D341Med (cell line): ENCODE measurements around the gene PNLIPRP1.

Experiments used
- DNase-seq: peaks from one replicate; pipeline ENCODE4 v3.0.0; 2012; ENCODE audit warnings: low spot score

PNLIPRP1 gene

DNA sequence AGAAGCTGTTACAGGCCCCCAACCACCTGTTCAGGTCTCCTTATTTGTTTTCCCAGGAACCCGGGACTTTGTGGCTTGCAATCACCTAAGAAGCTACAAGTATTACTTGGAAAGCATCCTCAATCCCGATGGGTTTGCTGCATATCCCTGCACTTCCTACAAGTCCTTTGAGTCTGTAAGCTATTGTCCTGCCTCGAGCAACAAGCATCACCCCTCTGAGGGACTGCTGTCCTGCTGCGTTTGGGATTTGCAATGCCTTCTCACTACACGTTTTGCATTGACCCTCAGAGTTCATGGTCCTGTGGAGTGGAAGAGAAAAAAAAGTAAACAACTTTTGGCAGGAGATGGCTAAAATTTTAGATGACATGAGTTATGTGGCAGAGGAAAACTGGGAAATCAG, 9.2 kb downstream of the PNLIPRP1 start:
- DNase-seq: no peak

DNA sequence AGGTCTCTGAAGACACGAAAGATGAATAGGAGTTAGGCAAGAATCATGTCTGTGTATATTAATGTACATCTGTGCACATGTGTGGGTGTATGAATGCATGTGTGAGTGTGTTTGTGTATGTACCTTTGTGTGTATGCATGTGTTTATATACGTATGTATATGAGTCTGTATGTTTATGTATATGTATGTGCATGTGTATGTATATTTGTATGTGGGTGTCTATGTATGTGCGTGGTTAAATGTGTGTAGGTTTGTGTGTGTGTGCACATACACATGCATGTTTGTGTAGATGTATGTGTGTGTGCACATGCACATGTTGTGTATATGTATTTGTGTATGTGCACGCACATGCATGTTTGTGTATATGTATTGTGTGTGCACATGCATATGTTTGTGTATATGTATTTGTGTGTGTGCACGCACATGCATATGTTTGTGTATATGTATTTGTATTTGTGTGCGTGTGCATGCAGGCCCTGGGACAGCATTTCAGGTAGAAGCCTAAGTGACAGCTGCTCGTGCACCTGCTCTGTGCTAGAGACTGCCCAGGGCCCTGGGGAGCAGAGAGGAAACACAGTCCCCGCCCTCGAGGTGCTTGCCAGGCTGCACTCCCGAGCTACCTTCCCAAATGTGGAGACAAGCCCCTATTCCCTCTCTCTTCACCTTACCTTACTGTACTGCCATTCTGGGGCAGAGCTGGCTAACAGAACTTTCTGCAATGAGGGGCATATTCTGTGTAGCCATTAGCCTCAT, 12.1 kb downstream of the PNLIPRP1 start:
- no peak for DNase-seq

DNA sequence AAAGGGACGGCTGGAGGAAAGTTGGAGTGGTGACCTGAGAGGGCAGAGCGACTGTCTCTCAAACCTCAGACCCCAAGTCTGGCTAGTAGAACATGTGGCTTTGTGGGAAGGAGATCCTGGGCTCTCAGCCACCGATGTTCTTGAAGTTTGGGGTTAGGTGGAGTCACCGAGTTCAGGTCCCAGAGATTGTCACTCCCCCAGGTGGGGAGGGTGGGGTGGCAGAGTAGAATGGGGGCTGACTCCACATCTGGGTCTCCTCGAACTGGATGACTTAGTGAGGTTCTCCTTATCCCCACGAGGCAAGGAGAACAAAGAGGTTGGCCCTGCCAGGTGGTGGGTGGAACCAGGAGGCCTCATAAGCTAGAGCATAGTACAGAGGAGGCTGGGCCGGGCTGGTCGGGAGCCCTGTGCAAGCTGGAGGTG, 15.3 kb downstream of the PNLIPRP1 start:
- DNase-seq: no peak

DNA sequence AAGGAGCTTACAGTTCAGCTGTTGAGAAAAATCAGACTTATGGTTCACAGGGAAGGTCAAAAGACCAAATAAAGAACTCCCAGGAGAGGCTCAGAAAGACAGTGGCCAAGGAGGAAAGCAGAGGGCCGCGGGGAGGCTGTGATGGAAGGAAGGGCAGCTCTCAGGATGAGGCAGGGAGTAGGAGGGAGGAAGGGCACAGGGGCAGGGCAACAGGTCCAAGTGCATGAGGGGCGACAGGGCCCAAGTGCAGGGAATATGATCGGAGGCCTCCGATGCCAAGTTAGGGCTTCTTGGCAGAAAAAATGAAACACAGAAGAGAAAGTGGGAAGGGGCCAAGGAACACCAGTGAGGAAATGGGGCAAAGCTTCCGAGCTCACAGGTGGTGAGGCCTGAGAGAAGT, 16.6 kb downstream of the PNLIPRP1 start:
- DNase-seq: no peak

DNA sequence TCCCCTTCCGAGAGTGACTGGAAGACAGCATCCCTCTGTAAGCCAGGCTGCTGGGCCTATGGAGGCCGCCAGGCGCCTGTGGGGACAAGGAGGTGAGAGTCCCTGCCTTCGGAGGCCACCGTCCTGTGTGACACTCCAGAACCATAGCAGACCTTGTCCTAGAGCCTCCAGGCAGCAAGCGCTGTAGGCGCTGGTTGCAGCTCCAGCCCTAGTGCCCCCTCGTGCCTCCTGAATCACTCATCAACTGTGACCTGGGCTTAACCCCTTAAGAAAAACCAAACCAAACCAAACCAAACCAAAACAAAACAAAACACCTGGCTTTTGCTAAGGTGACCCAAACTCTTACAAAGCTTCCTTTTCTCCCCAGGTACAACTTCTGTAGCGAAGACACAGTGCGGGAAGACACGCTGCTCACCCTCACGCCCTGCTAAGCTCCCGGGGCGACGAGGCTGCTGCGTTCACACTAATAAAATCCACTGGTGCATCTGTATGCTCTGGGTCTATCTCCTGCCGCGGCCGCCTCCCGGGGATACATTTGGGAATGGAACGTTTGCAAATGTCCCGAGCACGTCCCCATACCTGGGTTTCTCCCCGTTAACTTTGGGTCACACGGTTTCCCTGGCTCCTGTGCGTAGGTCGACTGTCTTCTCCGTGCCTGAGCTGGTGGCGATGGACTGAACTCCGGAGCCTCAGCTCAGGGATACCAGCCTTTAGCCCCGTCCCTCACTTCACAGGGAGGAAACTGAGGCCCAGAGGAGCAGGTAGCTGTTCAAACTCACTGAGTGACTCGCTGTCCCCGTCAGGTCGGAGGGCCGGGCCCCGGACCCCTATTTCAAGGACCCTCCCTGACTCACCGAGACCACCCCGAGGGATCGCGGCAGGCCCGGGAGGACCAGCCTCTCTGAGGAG, 18.2 kb downstream of the PNLIPRP1 start:
- DNase-seq: no peak

DNA sequence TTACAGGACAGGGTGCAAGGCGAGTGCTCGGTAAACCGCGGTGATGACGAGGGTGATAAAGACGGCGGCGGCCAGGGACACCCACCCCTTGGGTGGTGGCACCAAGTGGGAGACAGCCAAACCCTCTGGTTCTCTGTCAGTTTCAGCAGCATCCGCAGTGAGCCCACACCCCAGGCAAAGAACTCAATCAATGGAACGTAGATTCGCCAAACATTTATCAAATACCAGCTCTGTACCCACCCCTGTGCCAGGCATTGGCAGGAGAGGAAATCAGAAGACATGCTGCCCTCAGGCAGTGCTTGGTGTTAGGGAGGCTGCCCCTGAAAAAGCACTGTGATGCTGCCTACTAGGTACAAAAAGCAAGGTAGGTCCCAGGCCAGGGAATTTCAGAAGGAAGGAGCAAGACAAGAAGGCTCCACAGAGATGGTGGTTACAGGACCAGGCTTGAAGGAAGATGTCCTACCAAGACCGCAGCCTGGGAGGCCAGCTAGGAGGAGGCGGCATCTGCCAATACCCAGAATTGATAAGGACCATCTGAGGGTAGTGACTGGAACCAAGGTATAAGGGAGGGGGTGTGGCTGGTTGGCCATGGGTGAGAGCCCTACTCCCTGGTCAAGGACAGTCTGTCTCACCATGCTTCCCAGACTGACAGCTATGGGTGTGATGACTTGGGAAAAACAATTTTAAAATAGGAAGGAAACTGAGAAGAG, 19.8 kb downstream of the PNLIPRP1 start:
- no peak for DNase-seq

DNA sequence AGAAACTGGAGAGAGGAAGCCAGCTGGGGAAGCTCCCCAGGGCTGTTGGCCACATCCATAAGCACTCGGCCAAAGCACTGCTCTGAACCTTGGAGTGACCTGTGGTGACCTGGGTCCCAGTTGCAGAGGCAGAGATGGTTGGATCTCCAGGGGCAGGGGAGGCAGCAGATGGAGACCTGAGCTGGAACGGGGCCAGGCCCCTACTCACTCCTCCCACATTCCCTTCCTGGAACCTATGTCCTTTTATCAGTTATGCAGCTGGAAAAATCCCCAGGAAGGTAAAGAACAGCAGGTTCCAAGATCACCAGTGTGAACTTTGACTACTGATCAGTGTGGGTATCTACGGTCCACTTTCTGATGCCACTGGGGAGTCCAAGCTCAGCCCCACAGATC, 20.4 kb downstream of the PNLIPRP1 start:
- DNase-seq: no peak

DNA sequence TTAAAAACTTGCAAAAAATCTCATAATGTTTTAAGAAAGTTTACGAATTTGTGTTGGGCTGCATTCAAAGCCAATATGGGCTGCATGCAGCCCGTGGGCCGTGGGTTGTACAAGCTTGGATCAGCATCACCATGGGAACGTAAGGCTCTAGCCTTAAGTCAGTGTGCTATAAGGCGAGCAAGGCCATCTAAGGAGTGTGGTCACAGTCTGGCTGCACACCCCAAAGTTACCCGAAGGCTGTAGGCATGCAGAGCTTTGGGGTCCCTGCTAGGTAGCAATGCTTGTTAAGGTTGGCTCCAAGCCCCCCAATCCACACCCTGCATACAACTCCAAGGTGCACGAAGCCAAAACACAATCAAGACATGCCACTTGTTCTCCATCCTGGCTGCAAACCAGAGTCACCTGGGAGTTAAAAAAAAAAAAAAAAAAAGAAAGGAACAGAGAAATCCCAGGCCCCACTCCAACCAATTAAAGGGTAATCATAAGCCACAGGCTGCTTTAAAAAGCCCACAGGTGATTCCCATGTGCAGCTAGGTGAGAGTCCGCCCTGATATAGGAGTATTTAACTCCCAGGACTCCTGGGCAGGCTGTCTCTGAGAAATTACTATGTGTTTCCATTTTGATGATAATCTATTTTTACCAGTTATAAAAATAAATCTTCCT, 21.5 kb downstream of the PNLIPRP1 start:
- no peak for DNase-seq

DNA sequence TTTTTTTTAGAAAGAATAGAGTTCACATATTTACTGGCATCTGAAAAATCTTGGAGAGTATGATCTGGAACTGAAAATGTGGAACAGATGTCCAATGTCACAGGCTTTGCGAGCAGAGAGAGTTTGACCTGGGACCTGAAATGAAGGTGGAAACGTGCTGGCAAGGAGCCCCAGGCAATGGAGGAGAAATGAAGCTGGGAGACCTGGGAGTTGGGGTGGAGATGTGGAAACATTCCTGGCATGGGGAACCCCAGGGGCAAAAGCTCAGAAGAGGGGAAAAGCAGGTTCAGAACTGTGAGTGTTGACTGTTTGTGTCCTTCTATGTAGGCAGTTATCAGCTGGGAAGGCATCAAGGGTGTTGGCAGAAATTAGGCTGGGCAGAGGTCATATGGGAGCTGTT, 22.7 kb downstream of the PNLIPRP1 start:
- no peak for DNase-seq

DNA sequence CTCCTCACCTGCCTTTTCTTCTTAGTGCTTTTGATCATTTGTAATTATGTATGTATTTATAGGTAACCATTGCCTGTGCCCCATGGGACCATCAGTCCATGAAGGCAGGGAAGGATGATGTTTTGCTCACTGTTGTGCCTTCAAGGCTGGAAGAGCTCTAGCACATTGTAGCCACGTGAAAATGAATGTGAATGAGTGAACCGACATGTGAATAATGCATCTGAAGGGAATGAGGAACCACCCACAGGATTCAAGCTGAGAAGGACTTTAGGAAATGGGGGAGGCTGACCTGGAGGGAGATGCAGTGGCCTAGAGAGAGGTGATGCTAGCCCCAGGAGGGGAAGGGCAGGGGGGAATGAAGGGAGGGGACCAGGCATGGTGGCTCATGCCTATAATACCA, 24.0 kb downstream of the PNLIPRP1 start:
- DNase-seq: no peak

DNA sequence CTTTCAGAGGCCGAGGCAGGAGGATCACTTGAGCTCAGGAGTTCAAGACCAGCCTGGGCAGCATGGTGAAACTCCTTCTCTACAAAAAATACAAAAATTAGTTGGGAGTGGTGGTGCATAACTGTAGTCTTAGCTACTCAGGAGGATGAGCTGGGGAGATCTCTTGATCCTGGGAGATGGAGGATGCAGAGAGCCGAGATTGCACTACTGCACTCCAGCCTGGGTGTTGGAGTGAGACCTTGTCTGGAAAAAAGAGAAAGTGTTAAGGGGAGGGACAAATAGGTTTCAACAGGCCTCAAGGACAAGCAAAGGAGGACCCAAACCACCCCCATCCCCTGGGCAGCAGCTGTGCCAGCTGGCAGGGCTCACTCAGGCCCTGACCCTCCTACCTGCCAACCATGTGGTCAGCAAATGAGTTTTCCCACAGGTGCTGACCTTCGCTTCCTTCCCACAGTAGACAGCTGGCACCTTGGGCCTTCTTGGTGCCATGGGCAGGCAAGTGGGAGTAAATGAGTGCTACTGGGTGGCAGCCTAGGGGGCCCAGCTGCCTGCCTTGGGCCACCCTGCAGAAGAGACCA, 24.5 kb downstream of the PNLIPRP1 start:
- no peak for DNase-seq

DNA sequence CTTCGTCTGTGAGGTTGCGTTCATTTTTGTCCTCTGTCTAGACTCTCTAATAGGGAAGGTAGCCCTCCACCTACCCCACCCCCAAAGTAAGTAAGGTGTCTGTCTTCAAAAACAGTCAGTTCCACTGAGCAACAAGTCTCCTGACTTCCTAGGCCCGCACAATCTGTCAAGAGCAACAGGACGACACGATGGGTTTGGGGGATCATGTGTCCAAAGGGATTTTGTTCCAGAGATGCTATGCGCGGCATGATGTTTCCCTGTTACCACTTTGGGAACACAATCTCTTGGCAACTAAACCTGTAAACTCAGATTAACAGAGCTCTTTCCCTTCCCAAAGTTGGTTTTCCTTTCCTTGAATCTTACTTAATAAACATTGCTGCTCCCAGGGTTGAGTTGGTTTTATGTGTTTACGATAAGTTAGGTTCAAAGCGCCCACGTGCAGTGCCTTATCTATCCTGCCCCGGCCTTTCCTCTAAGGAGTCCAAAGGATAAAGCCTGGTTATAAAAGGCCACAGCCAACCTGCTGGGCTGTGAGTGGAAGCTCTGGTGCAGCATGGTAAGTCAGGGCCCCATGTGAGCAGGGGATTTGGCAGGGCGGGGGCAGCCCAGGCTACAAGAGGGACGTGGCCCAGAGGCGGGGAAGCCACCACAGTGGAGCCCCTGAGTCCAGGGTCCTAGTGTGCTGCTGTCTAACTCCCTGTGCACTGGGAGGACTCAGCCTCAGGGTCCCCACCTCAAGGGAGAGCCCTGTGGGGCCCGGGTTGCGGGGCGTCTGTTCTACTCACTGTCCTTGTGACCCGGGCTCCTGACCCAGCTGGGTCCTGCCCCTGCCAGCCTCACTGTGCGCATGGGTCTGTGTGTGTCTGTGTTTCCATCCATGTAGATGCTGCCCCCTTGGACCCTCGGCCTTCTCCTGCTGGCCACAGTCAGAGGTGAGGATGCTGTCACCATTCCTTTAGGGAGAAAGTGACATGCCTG, 30.0 kb downstream of the PNLIPRP1 start, which contains the start of gene PNLIPRP2:
Gene PNLIPRP2, plus strand, starts transcription at position 531 of the 978 bp plus-strand sequence.
- DNase-seq: no peak

DNA sequence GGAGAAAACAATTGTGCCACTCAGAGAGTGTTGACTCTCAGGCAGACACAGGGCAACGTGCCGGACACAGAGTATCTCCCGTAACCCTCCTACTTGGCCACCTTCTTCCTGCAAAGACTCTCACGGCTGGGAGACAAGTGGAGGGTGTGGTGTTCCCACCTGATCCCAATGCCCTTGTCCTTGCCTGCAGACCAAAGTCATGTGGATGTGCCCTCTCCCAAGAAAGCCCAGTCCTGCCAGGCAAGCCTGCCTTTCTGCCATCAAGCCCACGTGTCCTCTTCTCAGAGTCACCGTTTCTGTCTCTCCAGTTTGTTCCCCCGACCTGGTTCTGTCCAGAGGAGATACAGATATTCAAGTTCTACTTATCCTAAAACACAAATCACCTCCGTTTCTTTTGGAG, 30.7 kb downstream of the PNLIPRP1 start:
- no peak for DNase-seq

DNA sequence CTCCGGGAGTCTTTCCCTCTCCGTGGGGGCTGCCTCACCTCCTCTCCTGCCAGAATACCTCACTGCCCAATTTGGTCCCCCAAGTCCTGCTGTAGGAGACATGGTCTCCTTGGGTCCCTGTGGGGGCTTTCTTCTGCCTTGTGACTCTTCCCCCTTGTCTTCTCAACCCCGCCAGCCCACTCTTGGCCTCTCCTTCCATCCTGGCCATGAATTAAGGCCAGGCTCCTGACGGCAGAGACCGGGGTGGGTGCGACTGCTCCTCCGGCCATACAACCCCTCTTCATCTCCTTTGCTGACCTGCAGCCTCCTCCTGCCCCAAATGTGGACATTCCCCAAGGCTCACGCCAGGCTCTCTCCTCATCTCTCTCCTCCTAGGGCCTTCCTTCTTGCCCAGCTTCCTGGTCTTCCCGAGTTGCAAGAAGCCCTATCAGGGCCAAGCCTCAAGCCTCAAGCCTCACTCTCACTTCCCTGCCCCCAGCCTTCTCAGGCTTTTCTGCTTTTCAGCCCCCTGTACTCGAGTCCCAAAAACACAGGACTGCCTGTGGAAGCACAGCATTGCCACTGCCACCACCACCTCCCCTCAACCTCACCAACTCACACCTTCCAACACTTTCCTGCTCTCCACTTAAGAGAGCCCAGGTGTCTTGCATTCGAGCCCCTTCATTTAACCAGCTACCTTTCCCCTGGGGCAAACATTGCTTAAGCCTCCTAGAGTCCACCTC, 31.3 kb downstream of the PNLIPRP1 start:
- DNase-seq: no peak

DNA sequence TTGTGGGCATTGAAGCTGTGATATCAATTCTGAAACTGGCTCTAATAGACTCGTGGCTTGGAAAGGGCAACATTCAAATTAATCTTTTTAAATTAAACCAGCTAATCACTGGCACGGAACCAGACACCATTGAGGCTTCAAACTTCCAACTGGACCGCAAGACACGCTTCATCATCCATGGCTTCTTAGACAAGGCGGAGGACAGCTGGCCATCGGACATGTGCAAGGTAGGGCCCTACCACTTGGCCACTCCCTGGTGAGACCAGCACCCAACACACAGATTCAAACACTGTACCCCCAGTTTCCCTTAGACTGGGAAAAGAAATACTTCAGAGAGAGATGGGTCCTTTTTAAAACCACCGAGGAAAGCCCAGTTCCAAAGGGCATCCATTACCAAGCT, 35.1 kb downstream of the PNLIPRP1 start:
- DNase-seq: no peak

DNA sequence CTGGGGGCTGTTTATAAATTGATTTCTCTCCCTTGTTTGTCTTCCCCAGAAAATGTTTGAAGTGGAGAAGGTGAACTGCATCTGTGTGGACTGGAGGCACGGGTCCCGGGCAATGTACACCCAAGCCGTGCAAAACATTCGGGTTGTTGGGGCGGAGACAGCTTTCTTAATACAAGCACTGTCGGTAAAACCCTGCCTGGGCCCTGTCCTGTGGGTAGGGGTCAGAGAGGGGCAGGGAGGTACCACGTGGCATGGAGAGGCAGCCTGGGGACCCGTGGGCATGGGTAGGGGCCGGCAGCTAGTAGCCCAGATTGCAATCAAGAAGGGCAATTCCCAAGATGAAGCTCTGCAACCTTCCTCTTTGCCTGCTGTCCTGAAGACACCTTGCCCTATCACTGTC, 36.1 kb downstream of the PNLIPRP1 start:
- DNase-seq: no peak

DNA sequence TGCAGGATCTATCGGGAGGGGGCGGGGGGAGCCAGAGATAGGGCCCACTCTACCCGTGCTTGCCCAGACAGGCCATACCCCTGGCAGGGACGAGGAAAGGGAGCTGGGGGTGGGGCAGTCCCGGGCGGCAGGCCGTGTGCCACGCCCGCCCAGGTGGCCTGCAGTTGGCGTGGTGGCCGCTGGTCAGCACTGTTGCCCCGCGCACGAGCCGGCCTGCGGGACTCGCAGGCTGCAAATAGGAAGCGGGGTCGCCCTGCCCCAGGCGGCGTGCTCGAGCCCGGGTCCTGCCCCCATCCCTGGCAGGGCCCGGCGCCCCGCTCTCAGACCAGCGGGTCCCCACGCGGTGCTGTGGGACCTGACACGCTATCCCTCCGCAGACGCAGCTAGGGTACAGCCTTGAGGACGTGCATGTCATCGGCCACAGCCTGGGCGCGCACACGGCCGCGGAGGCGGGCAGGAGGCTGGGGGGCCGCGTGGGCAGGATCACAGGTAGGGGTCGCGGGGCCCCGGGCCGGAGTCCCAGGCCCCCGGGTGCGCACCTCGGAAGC, 36.7 kb downstream of the PNLIPRP1 start:
- peak; percentile 41 for DNase-seq

DNA sequence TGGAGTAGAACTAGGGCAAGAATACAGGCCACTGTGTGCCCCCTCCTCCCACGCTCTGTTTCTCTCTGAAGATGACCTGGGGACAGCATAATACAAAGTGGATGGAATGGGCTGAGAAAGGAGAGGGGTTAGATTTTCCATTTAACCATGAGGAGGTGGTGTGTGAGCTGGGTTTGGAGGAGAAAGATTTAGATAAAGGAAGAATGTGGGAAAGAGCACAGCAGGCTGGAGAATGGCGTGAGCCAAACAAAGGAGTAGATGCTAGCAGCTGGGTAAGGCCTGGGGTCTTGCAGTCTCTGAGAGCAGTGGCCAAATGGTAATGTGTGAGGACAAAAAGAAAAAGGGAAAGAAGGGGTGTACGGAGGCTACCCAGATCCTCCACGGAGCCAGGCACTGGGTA, 38.6 kb downstream of the PNLIPRP1 start:
- DNase-seq: no peak

DNA sequence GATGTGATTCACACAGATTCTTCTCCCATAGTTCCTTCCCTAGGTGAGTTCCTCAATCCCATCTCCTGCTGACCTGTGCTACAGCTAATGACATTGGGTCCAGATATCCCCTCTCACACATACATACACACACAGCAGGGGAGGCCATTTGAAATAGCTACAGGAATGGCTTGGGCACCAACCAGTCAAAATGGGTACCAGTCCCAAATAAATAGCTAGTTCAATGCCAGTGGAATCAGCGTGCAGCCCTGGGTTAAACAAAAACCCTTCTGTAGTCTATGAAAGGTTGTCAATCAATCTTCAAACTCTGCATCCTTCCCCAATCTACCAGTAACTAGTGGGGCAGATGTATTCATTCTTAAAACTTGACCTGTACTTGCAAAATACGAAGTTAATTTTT, 39.3 kb downstream of the PNLIPRP1 start:
- DNase-seq: no peak
